Measurements from ENCODE around the gene MDFI. TPM values are rescaled to one million over a fixed set of nuclear protein-coding genes. Genes with fewer than 3 reads are reported as not detected.

MDFI gene
- total RNA-seq, 1 donor from 2014 or later: 61.2 TPM

- DNase-seq (ENCODE audit: low read depth): no peak
- H3K4me3 ChIP-seq (ENCODE audit: low read depth, low read length): no peak overlapping the region
- no peak for TF ChIP-seq CTCF (conservative IDR thresholded peaks at IDR 0.05; ENCODE audit: low read depth, low read length)
These were observed 7.3 kb upstream of the MDFI start for GRCh38 chr6:41630946-41631345.

DNA sequence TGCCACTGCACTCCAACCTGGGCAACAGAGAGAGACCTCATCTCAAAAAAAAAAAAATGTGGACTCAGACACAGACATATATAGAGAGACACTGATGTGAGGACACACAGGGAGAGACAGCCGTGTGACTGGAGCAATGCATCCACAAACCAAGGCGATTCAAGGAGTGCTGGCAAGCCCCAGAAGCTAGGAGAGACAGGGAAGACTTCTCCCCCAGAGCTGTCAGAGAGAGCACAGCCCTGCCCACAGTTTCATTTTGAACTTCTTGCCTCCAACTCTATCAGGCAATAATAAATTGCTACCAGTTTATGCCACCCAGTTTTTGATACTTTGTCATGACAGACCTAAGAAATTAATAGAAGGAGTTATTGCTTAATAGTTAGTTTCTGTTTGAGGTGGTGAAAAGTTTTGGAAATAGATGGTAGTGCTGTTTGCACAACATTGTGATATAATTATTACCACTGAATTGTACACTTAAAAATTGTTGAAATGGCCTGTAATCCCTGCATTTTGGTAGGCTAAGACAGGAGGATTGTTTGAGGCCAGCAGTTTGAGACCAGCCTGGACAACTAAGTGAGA lies 5.1 kb upstream of the MDFI start:
- no peak for TF ChIP-seq CTCF (conservative IDR thresholded peaks at IDR 0.05; ENCODE audit: low read depth, low read length)
- no peak overlapping the region for H3K4me3 ChIP-seq (ENCODE audit: low read depth, low read length)
- DNase-seq (ENCODE audit: low read depth): no peak

DNA sequence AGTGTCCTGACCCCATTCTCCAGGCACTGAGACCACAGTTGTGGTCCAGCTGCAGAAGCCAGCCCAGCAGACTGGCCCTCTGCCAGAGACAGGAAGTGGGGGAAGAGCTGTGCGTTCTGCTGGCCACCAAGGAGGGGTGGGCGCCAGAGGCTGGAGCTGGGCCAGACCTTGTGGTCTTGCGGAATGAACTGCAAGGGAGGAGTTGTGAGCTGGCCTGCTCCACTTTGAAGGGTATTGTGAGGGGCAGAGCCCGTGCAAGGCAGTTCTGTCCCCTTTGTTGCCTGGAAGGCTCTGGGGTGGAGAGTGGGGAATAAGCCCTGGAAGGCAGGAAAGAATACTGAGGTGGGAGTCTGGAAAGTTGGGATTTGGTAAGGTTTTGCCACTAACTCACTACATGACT lies 3.6 kb upstream of the MDFI start:
- no peak for DNase-seq (ENCODE audit: low read depth)
- no peak for TF ChIP-seq CTCF (conservative IDR thresholded peaks at IDR 0.05; ENCODE audit: low read depth, low read length)

DNA sequence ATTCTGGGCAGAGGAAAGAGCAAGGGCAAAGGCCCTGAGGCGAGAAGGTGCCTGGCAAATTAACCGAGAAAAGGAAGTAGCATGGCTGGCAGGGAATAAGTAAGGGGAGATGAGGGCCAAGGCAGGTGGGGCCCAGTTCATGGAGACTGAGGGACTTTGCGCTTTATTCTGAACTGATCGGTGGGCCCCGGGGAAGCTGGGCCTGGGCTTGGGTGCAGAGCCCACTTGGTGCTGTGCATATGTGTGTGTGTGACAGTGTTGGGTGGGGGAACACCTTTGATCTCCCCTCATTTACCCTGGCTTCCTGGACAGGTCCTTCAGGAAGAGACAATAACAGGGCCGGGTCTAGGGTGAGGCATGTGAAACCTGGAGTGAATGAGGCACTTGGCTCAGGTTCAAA lies 2.9 kb upstream of the MDFI start:
- no peak for TF ChIP-seq CTCF (conservative IDR thresholded peaks at IDR 0.05; ENCODE audit: low read depth, low read length)
- no peak overlapping the region for H3K4me3 ChIP-seq (ENCODE audit: low read depth, low read length)
- DNase-seq (ENCODE audit: low read depth): no peak

More for the DNA sequence above, 3.6 kb upstream of the MDFI start:
- H3K4me3 ChIP-seq (ENCODE audit: low read depth, low read length): no peak overlapping the region

DNA sequence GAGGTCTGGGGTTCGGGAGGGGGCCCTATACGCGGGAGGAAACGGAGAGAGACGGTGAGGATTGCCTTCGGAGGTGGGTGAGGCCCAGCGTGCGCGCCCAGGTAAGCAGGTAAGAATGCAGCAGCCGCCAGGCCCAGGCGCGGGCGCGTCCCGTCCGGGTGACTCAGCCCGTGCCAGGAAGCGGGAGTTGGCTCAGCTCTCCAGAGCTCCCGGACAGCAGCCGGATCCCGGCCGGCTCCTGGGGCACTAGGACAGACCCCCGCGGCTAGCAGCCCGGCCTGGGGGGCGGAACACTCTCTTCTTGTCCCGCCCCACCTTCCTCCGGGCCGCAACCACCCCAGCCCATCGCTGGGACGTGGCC lies 1.5 kb upstream of the MDFI start:
- no peak for DNase-seq (ENCODE audit: low read depth)
- peak overlapping the region; percentile 37 for H3K4me3 ChIP-seq (ENCODE audit: low read depth, low read length)
- no peak for TF ChIP-seq CTCF (conservative IDR thresholded peaks at IDR 0.05; ENCODE audit: low read depth, low read length)

DNA sequence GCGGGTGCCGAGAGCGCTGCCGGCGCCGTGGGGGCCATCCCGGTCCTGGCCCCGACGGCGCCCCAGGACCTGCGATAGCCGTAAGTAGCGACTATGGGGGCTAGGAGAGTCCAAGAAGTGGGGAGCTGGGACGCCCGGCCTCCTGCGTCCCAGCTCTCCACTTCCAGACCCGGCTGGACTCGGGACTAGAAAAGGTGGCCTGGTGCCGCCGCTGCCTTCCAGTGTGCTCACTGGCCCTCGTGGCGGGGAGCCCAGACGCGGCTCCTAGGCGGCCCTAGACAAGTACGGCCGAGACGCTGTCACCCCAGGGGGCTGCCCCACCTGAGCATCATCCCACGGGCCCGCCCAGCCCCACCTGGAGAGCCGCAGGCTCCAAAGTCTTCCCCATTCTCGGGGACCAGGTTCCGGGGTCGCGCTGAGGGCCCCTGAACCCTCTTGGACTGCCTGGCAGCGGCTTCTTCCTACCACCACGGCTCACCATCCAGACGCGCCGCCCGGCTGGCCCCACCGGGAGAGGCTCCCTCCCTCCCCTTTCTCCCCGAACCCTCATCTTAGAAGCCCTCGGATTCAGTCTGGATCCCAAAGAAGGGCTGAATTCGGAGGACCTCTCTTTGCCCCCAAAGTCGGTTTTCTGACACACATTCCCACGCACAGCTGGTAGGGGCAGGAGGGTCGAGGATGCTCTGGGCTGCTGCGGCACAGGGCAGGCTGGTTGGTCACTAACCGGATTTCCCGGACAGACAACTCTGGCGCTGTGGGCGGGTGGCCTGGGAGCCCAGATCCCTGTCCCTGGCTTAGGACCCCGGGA lies 870 bp upstream of the MDFI start:
- TF ChIP-seq CTCF (conservative IDR thresholded peaks at IDR 0.05; ENCODE audit: low read depth, low read length): no peak
- DNase-seq (ENCODE audit: low read depth): no peak
- peak overlapping the region; percentile 37 for H3K4me3 ChIP-seq (ENCODE audit: low read depth, low read length)
